DND-41 (cell line): Measurements from ENCODE around the gene CAPN5.

Source experiments
- ATAC-seq: fragments of 200-7000 bp; cut with Tn5 transposase; 3 replicates; pipeline ENCODE4 v1.9.1; 2021; ENCODE audit warnings: low read depth; ENCODE audit not compliant: insufficient read depth
- DNase-seq: peaks from one replicate; pipeline ENCODE4 v3.0.0-alpha.2; 2020
- H2AFZ ChIP-seq: 2 replicates; pipeline ENCODE4 v1.6.0; 2012; ENCODE audit warnings: low read depth, low read length
- H3K27ac ChIP-seq: 2 replicates; pipeline ENCODE4 v1.5.1; 2012; ENCODE audit warnings: low read length, inconsistent platforms
- H3K27me3 ChIP-seq: fragments of 200-600 bp; sonication (generic); 2 replicates; pipeline ENCODE4 v1.6.0; 2012; ENCODE audit warnings: low read length, mild to moderate bottlenecking, inconsistent platforms; ENCODE audit not compliant: insufficient read depth, poor library complexity
- H3K36me3 ChIP-seq: 2 replicates; pipeline ENCODE4 v1.5.1; 2012; ENCODE audit warnings: low read length, inconsistent platforms; ENCODE audit not compliant: insufficient read depth
- H3K4me1 ChIP-seq: 2 replicates; pipeline ENCODE4 v1.5.1; 2012; ENCODE audit warnings: mild to moderate bottlenecking, low read length; ENCODE audit not compliant: insufficient read depth
- H3K4me2 ChIP-seq: 2 replicates; pipeline ENCODE4 v1.6.0; 2012; ENCODE audit warnings: mild to moderate bottlenecking, moderate library complexity, low read length, inconsistent platforms; ENCODE audit not compliant: insufficient read depth
- H3K4me3 ChIP-seq, 2 experiments: fragments of 200-600 bp in 1 of 2; shearing (Covaris generic) in 1 of 2; 2 replicates each; pipeline ENCODE4 v1.5.1; 2012 to 2016; ENCODE audit warnings: inconsistent platforms in 2 of 2, low read length in 2 of 2, mild to moderate bottlenecking in 2 of 2, low read depth in 1 of 2, moderate library complexity in 1 of 2
- H3K79me2 ChIP-seq: 2 replicates; pipeline ENCODE4 v1.6.0; 2012; ENCODE audit warnings: low read length, inconsistent platforms; ENCODE audit not compliant: insufficient read depth
- H3K9ac ChIP-seq: 2 replicates; pipeline ENCODE4 v1.6.0; 2012; ENCODE audit warnings: low read depth, mild to moderate bottlenecking, inconsistent platforms, low read length, moderate library complexity
- H3K9me3 ChIP-seq: 2 replicates; pipeline ENCODE4 v1.5.1; 2012; ENCODE audit warnings: low read length, moderate library complexity, mild to moderate bottlenecking, inconsistent platforms; ENCODE audit not compliant: insufficient read depth, severe bottlenecking
- H4K20me1 ChIP-seq: 2 replicates; pipeline ENCODE4 v1.6.0; 2012; ENCODE audit warnings: low read length; ENCODE audit not compliant: insufficient read depth
- CTCF ChIP-seq: IDR thresholded peaks from 2 replicates; pipeline ENCODE4 v1.5.1; 2012; ENCODE audit warnings: borderline replicate concordance, low read length, moderate library complexity, mild to moderate bottlenecking; ENCODE audit not compliant: poor library complexity, severe bottlenecking; ENCODE audit errors: extremely low read depth
- EZH2 ChIP-seq: IDR thresholded peaks from 3 replicates; pipeline ENCODE4 v1.6.1; 2012; ENCODE audit warnings: borderline replicate concordance, low read depth, mild to moderate bottlenecking, moderate library complexity, low read length, inconsistent platforms; ENCODE audit not compliant: severe bottlenecking

CAPN5 gene

GRCh38 chr11:77150836-77151235 is 84.1 kb downstream of the CAPN5 start:
- Histone ChIP-seq H3K4me2 (no peak overlapping the region), H3K36me3 (no peaks in the 10 kb centered on the region), H3K79me2 (no peaks in the 10 kb centered on the region), H3K9me3 (no peaks in the 10 kb centered on the region), H2AFZ (no peak overlapping the region), H3K27ac (peak overlapping the region; percentile 87), H3K27me3 (no peaks in the 10 kb centered on the region), H4K20me1 (peaks cover 7% of the 10 kb centered on the region; the same call in 1 of the 2 replicates), H3K4me3 (no peak overlapping the region), H3K9ac (no peak overlapping the region), H3K4me1 (peaks cover 44% of the 10 kb centered on the region)
- no peak for DNase-seq
- no peak for ATAC-seq
- TF ChIP-seq EZH2 (no peak), CTCF (no peak)

GRCh38 chr11:77151804-77152509 is 85.2 kb downstream of the CAPN5 start:
- Histone ChIP-seq H3K9ac (peak overlapping the region; percentile 35), H3K9me3 (no peaks in the 10 kb centered on the region), H4K20me1 (peaks cover 7% of the 10 kb centered on the region; the same call in 1 of the 2 replicates), H3K4me1 (peaks cover 44% of the 10 kb centered on the region), H3K27ac (peak overlapping the region; percentile 87), H3K79me2 (no peaks in the 10 kb centered on the region), H3K4me2 (peak overlapping the region; percentile 46), H3K27me3 (no peaks in the 10 kb centered on the region), H3K4me3 (no peak overlapping the region), H3K36me3 (no peaks in the 10 kb centered on the region), H2AFZ (no peak overlapping the region)
- DNase-seq (peak; percentile 90), ATAC-seq (peak; percentile 77)
- TF ChIP-seq CTCF (peak; percentile 7), EZH2 (no peak)

DNA sequence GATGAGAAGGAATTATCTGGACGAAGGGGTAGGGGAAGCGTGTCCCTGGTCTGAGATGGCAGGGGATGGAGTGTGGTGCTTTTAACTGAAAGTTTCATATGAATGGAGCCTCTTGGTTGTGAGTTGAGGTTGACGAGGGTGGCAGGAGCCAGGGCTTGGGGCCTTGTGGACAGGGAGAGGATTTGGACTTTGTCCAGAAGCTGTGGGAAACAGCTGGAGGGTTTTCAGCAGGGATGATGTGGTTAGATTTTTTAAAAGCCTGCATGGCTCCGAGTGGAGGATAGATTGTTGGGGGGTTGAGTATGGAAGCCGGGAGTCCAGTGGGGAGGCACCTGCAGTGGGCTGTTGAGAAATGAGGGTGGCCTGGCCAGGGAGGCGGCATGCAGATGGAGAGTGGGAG is 86.1 kb downstream of the CAPN5 start:
- H3K27me3 ChIP-seq = no peaks in the 10 kb centered on the region
- H3K9ac ChIP-seq = peak overlapping the region; percentile 35
- no peak overlapping the region for H2AFZ ChIP-seq
- ATAC-seq (no peak), DNase-seq (no peak)
- H3K27ac ChIP-seq = peak overlapping the region; percentile 87
- no peaks in the 10 kb centered on the region for H3K9me3 ChIP-seq
- no peak for TF ChIP-seq EZH2
- TF ChIP-seq CTCF = no peak
- H3K79me2 ChIP-seq = no peaks in the 10 kb centered on the region
- H4K20me1 ChIP-seq = peaks cover 7% of the 10 kb centered on the region; the same call in 1 of the 2 replicates
- H3K4me3 ChIP-seq = peak overlapping the region in 1 of 2 experiments; percentile 22; a peak in 1 of 4 replicates
- no peaks in the 10 kb centered on the region for H3K36me3 ChIP-seq
- H3K4me2 ChIP-seq = peak overlapping the region; percentile 46
- peaks cover 44% of the 10 kb centered on the region for H3K4me1 ChIP-seq
